Kidney tubule cell (primary cell): Measurements from ENCODE around the gene SERPINA3.
"Not testable (repeated sequence)": the region's sequence is repeated elsewhere in the genome, so short reads cannot be mapped to it uniquely, and the experiment has no call there.

Experiments used
- DNase-seq: peaks from one replicate; pipeline ENCODE4 v3.0.0-alpha.2; 2018; ENCODE audit warnings: low spot score

Gene SERPINA3

DNA sequence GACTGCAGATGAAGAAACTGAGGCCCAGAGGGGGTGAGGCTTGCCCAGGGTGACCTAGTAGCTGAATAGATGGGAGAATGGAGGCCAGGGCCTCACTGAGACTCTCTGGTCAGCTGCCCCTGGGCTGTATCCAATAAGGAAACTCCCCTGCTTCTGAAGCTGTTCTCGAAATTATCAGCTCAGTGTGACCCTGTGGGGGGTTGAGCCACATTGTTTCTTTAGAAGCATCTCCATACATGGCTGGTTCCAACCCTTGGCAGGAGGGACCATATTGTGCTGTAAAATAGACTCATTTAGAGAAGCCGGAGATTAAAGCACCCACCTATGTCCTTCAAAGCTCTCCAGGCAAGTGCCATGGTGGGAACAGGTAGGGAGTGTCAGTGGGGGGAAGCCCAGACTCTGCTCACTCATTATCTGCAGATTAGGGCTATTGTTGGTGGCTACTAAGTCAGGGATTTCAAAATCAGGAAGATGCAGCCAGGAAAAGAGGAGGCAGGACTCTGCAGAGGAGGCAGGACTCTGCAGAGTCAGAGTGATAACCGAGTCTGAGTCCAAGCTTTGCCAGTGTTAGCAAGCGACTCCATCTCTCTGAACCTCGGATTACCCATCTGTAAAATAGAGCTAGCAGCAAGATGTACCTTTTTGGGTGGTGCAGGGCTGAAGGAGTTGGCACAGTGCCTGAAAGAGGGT lies 27.5 kb upstream of the SERPINA3 start:
- no peak for DNase-seq

DNA sequence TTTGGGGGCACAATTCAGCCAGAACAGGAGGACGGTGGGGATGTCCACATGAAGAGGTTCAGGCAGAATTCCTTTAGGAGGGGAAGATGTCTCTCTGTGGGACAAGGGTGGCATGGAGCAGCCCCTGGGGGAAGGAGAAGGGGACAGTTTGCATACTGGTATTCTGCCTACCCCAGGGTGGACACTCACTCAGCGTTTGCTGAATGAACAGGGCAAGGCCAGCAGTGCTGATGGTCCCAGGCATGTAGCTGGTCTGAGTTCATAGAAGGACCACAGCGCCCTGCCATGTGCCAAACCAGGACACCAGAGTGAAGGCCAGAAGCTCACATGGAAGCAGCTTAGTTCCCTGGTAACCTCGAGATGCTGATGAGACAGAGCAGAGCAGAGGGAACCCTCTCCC lies 25.6 kb upstream of the SERPINA3 start:
- DNase-seq, result no peak

DNA sequence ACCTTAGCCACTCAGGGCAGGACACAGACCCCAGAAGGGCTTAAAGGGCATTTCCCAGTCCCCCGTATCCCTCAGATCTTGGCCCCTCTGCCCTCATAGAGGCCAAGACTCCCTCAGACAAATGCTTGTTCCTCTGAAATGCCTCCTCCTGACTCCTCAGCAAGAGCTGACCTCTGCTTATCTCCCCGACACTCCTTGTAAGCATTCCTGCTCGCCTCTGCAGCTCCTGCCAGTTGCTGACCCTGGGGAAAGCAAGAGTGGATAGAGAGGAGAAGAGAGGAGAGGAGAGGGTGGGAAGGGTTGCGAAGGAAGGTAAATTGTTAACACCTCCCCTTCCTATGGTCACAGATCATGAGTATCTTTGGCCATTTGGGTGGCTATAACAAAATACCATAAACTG lies 23.9 kb upstream of the SERPINA3 start:
- DNase-seq, result no peak

GRCh38 chr14:94591073-94591472 lies 21.1 kb upstream of the SERPINA3 start:
- no peak for DNase-seq

DNA sequence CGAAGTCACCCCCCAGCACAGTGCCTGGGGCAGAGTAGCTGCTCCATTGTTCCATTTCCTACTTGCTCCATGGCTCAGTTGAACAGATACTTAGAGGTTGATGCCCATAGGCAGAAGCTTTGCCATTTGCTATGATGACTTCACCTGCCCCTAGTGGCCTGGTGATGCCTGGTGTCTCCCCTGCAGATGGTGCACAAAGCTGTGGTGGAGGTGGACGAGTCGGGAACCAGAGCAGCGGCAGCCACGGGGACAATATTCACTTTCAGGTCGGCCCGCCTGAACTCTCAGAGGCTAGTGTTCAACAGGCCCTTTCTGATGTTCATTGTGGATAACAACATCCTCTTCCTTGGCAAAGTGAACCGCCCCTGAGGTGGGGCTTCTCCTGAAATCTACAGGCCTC lies 20.3 kb upstream of the SERPINA3 start:
- no peak for DNase-seq

GRCh38 chr14:94592457-94592856 lies 19.7 kb upstream of the SERPINA3 start:
- no peak for DNase-seq

DNA sequence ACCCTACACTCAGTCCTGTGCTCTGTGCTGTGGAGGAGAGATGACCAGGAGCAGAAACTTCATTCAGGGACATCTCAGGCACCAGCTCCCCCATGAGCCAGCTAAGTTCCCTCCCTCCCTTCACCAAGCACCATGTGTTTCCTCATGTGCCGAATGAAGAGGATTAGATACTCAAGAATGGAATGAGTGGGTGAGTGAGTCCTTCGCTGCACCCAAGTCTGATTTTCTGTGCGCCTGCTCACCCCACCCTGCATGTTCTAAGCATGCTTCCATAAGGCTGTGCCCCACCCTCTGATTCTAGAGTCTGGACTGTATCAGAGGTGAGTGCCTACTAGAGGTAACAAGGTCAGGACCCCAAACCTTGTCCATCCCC lies 18.8 kb upstream of the SERPINA3 start:
- no peak for DNase-seq

DNA sequence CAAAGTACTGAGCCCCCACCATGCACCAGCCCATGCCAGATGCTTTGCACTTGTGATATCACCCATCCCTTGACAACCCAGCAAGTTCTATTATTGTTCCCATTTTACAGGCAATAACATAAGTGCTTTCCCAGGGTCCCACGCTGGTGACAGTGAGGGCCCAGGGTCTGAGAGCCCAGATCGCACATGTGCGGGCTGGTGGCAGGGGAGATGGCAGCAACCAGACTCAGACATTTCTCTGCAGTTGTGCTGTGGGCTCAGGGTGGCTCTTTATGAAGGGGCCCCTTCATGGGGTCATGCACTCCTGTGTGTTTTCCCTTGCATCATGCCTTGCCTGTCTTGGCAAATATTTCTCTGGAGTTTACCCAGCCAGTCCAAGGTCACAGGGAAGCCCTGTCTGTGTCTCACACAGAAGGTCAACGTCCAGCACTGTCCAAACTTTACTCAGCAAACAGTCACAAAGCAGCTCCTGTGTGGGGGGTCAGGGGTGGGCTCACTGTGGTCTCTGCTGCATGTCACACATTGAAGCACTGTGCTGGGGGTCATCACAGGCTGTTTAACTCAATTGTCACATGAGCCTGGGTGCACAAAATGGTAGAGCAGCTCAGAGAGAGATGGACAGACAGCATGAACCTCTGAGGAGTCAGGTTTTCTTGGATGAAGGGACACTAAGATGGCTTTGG lies 18.3 kb upstream of the SERPINA3 start:
- DNase-seq, result no peak

DNA sequence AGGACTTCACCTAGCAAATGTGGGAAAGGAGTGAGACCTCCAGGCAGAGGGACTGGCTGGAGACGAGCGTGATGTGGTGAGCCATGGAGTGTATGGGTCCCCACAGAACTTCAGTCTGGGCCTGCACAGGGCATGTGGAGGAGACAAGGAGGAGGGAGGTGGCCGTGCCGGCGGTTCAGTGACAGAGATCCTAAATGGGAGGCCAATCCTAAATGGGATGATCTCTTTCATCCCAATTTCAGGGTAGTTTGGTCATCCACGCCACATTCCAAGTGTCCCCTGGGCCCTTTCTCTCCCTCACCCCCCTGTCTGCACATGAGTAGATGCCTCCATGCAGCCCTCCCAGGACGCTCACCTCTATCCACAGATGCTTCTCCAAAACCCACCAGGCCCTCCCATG lies 17.8 kb upstream of the SERPINA3 start:
- DNase-seq, result no peak

DNA sequence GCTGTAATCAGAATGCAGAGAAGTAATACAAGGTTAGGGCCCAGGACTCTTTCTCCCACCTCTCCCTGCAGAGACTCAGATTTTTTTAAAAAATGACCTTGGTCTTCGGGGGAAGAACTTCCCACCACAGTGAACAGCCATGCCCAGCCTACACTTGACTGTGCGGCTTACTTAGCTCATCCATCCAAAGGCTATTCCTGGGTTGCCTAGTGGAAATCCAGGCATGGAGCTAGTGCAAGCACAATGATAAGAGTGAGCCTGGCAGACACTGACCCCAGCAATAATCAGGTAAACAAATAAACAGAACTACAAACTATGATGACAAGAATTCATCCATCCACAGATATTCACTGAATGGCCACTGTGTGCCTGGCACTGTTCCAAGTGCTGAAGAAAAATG lies 16.3 kb upstream of the SERPINA3 start:
- no peak for DNase-seq

GRCh38 chr14:94596361-94596760 lies 15.8 kb upstream of the SERPINA3 start:
- DNase-seq, result no peak

DNA sequence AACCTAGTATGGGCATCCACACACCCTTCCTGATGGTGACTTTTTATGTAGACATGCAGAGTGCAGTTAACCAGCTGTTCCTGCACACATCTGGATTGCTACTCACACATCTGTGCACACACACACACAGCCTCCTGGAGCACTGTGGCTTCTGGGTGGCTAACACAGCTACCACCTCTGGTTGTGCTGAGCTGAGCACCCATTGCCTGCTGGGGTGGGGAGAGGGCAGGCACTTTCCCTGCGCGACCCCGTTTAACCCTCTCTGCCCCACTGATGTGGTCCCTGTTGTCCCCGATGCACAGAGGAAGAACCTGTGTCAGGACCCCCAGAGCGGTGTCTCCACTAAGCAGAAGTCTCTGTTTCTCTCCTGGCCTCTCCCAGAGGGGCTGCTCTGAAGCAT lies 14.4 kb upstream of the SERPINA3 start:
- DNase-seq, result no peak

- no peak for DNase-seq
Observed at GRCh38 chr14:94598506-94598815, 13.7 kb upstream of the SERPINA3 start.

DNA sequence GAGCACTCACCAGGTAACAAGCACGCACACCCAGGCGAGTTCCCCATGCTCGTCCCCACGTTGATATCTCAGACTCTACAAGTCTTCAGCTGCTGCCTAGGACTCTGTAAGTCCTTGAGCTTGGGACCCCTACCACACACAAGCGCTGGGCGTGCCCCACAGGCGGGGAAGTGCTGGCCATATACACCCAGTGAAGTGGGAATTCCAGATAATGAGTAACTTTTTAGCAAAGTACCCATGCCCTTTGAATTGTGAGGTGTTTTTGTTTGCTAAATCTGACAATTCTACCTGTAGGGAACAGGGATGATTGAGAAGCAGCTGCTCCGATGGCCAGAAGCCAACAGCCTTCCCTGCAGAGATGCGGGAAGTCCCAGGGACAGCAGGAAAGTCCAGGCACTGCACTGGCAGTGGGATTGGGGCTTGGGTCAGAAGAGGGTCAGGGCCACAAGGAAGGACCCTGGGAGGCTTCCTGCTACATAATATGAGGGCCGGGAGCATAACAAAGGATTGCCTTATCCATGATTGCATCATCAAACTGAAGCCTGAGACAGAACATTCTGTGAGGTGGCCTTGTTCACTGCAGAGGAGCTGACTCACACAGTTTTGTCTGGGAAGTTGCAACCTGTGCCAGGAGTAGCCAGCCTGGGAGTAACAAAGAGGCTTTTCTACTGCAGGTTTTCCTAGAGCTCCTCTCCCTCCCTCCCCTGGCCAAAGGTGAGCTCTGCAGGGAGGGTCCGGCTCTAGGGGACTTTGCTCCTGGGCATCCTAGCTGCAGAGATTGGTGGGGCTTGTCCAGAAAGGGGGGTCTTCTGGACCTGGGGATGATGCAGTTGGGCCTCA lies 13.2 kb upstream of the SERPINA3 start:
- peak; percentile 99 for DNase-seq

DNA sequence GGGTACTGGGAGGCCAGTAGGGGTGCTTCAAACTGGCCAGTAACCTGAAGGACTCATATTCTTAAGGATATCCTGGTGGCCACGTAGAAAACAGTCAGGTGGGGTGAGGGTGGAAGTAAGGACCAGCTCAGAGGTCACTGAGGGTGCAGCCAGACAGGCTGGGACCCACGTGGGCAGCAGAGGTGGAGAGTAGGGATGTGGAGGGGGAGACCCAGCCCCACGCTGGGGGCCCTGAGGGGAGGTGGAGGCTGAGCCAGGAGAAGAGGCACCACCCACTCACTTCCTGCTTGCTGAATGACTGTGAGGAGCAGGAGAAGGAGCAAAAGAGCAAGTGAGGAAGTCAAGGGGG lies 12.6 kb upstream of the SERPINA3 start:
- DNase-seq, result peak; percentile 72

DNA sequence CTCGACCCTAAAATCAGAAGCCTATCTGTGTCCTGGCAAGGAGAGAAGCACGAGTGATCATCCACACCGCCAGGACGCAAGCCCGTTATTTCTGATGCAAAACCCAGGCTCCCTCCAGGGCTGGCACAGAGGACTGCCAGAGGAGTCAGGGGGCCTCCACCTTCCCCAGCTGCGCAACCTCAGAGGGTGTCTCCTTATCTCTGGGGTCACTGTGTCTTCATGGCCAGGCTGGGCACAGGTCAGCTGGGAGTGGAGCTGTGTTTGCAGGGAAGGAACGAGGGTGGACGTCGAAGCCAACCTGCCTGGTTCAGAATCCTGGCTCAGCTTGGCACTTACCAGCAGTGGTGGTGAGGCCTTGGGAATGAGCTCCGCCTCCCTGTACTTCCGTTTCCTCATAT lies 12.0 kb upstream of the SERPINA3 start:
- DNase-seq, result no peak

GRCh38 chr14:94601884-94602391 lies 10.3 kb upstream of the SERPINA3 start:
- DNase-seq, result peak; percentile 69

- DNase-seq, result no peak
Observed at GRCh38 chr14:94602722-94603121, 9.5 kb upstream of the SERPINA3 start.

- DNase-seq, result no peak
Observed at GRCh38 chr14:94605361-94605760, 6.8 kb upstream of the SERPINA3 start.

DNA sequence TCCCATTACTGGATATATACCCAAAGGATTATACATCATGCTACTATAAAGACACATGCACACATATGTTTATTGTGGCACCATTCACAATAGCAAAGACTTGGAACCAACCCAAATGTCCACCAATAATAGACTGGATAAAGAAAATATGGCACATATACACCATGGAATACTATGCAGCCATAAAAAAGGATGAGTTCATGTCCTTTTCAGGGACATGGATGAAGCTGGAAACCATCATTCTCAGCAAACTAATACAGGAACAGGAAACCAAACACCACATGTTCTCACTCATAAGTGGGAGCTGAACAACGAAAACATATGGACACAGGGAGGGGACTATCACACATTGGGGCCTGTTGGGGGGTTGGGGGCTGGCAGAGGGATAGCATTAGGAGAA lies 3.2 kb upstream of the SERPINA3 start:
- DNase-seq, result not testable (repeated sequence)

DNA sequence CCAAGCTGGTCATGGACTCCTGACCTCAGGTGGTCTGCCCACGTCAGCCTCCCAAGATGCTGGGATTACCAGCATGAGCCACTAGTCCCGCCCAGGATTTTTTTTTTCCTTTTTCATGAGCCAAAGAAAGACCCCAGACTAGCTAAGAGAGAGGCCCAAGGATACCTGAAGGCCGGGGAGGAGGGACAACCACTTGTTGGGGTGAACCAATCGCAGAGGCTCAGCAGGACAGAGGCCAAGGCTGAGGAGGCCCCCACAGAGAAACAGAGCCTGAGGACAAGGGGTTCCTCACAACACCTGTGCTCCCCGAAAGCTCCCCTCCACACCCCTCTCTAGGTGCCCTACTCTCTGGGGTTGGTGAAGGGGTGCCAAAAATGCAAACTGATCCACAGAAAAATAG lies 1.0 kb upstream of the SERPINA3 start:
- no peak for DNase-seq

DNA sequence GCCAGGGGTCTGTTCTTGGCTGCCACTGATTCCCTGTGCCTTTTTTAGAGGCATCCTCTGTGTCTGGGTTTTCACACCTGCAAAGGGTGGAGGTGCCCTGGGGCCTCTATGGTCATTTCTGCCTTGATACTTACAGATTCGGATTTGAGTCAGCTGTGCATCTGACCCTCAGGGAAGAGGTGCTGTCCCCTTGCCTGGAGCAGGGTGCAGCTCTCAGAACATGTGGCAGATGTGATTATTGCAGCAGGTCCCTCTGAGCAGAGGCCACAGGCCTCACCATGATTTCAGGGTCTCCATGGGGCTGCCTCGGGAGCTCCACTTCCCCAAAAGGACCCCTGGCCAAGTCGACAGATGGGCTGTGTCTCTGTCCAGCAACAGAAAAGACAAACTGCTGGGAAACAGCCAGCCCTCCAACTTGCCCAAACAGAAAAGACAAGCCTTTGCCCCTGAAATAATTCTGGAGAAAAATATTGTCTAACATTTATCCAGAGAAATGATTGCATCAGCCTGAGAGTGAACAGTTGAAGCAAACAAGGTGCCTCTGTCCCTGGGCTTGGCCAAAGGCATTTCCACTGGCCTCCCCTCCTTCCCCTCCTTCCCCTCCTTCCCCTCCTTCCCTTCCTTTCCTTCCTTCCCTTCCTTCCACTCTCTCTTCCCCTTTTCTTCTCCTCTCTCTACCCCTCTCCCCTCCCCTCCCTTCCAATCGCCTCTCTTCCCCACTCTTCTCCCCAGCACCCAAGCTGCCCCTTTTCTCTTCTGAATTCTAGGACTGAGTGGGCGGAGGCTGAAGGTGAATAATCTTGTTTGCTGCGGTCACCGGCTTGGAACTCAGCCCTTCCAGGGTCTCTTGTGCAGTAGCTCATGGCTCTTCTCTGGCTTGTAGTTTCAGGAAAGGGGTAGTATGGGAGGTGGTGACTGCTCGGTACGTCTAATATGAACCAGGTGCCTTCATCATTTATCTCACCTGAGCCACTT lies 676 bp downstream of the SERPINA3 start:
- DNase-seq, result peak; percentile 6
